Ishikawa (cell line): Measurements from ENCODE around the gene PTPRJ.

ENCODE experiments used
- CEBPB ChIP-seq: IDR thresholded peaks from 2 replicates; pipeline ENCODE4 v1.6.1; 2012
- CREB1 ChIP-seq: IDR thresholded peaks from 2 replicates; pipeline ENCODE4 v1.6.1; 2012; ENCODE audit warnings: low read depth
- EGR1 ChIP-seq: IDR thresholded peaks from 2 replicates; pipeline ENCODE4 v1.6.1; 2012
- EP300 ChIP-seq: IDR thresholded peaks from 2 replicates; pipeline ENCODE4 v1.6.1; 2012; ENCODE audit warnings: borderline replicate concordance
- FOXM1 ChIP-seq: IDR thresholded peaks from 2 replicates; pipeline ENCODE4 v1.6.1; 2012; ENCODE audit warnings: low read depth, borderline replicate concordance
- MAX ChIP-seq: IDR thresholded peaks from 2 replicates; pipeline ENCODE4 v1.6.1; 2012
- NFIC ChIP-seq: IDR thresholded peaks from 2 replicates; pipeline ENCODE4 v1.6.1; 2012
- RAD21 ChIP-seq: IDR thresholded peaks from 2 replicates; pipeline ENCODE4 v1.6.1; 2012; ENCODE audit warnings: low read depth
- REST ChIP-seq: IDR thresholded peaks from 2 replicates; pipeline ENCODE4 v1.6.1; 2012; ENCODE audit warnings: low read depth, mild to moderate bottlenecking
- TAF1 ChIP-seq: IDR thresholded peaks from 2 replicates; pipeline ENCODE4 v1.6.1; 2012; ENCODE audit warnings: low read depth, mild to moderate bottlenecking
- TCF12 ChIP-seq: IDR thresholded peaks from 2 replicates; pipeline ENCODE4 v1.6.1; 2012; ENCODE audit warnings: low read depth
- TEAD4 ChIP-seq: IDR thresholded peaks from 2 replicates; pipeline ENCODE4 v1.6.1; 2012
- USF1 ChIP-seq: IDR thresholded peaks from 2 replicates; pipeline ENCODE4 v1.6.1; 2012
- YY1 ChIP-seq: IDR thresholded peaks from 2 replicates; pipeline ENCODE4 v1.6.1; 2012; ENCODE audit warnings: low read depth
- ZBTB7A ChIP-seq: IDR thresholded peaks from 2 replicates; pipeline ENCODE4 v1.6.1; 2012; ENCODE audit warnings: low read depth

PTPRJ gene

GRCh38 chr11:47992959-47993820, 12.8 kb downstream of the PTPRJ start:
- TF ChIP-seq YY1, result no peak
- TF ChIP-seq NFIC, result no peak
- no peak for TF ChIP-seq MAX
- TF ChIP-seq USF1, result no peak
- TF ChIP-seq CREB1, result no peak
- TF ChIP-seq REST, result no peak
- TF ChIP-seq TCF12, result no peak
- TF ChIP-seq EGR1, result no peak
- no peak for TF ChIP-seq TEAD4
- TF ChIP-seq FOXM1, result no peak
- TF ChIP-seq ZBTB7A, result no peak
- no peak for TF ChIP-seq EP300

- TF ChIP-seq TAF1 (no peak), CEBPB (0 out of 2 replicates have a peak, but pooled peaks have one; percentile 6)
Observed at GRCh38 chr11:47994417-47994816, 14.1 kb downstream of the PTPRJ start.

- TF ChIP-seq TAF1 (no peak), FOXM1 (no peak), USF1 (no peak), CREB1 (no peak), NFIC (no peak), MAX (no peak), RAD21 (no peak), CEBPB (no peak), YY1 (no peak), EGR1 (no peak), ZBTB7A (no peak), EP300 (no peak), REST (no peak), TCF12 (no peak), TEAD4 (no peak)
Observed at GRCh38 chr11:47995360-47995769, 15.0 kb downstream of the PTPRJ start.

- peak; percentile 10; the same call in 1 of the 2 replicates for TF ChIP-seq TEAD4
- TF ChIP-seq FOXM1, result no peak
Observed at GRCh38 chr11:47997063-47998053, 17.0 kb downstream of the PTPRJ start.

- TF ChIP-seq ZBTB7A (no peak), USF1 (no peak), NFIC (no peak), YY1 (no peak), MAX (0 out of 2 replicates have a peak, but pooled peaks have one; percentile 15), CEBPB (no peak), FOXM1 (no peak)
Observed at GRCh38 chr11:47998345-47998732, 18.0 kb downstream of the PTPRJ start.
